ENCODE measurements around the gene ALDH3B2.
"Not testable (repeated sequence)": the region's sequence is repeated elsewhere in the genome, so short reads cannot be mapped to it uniquely, and the experiment has no call there.

ALDH3B2 gene

GRCh38 chr11:67628710-67629385, 45.6 kb downstream of the ALDH3B2 start:
- DNase-seq (ENCODE audit: low spot score): no peak

- DNase-seq (ENCODE audit: low spot score): no peak
Measured at GRCh38 chr11:67627812-67628624, 46.4 kb downstream of the ALDH3B2 start.

GRCh38 chr11:67627441-67627811, 47.0 kb downstream of the ALDH3B2 start:
- DNase-seq (ENCODE audit: low spot score): no peak

- no peak for DNase-seq (ENCODE audit: low spot score)
Measured at GRCh38 chr11:67626970-67627369, 47.5 kb downstream of the ALDH3B2 start.

GRCh38 chr11:67626131-67626833, 48.1 kb downstream of the ALDH3B2 start:
- not testable (repeated sequence) for DNase-seq (ENCODE audit: low spot score)

GRCh38 chr11:67623795-67624194, 50.6 kb downstream of the ALDH3B2 start:
- DNase-seq (ENCODE audit: low spot score): not testable (repeated sequence)

- not testable (repeated sequence) for DNase-seq (ENCODE audit: low spot score)
Measured at GRCh38 chr11:67622905-67623304, 51.5 kb downstream of the ALDH3B2 start.

- DNase-seq (ENCODE audit: low spot score): not testable (repeated sequence)
Measured at GRCh38 chr11:67621928-67622327, 52.5 kb downstream of the ALDH3B2 start.

GRCh38 chr11:67620621-67621020, 53.8 kb downstream of the ALDH3B2 start:
- DNase-seq (ENCODE audit: low spot score): not testable (repeated sequence)

GRCh38 chr11:67619683-67620618, 54.5 kb downstream of the ALDH3B2 start:
- not testable (repeated sequence) for DNase-seq (ENCODE audit: low spot score)

- DNase-seq (ENCODE audit: low spot score): not testable (repeated sequence)
Measured at GRCh38 chr11:67618901-67619659, 55.3 kb downstream of the ALDH3B2 start.

GRCh38 chr11:67617243-67617953, 57.0 kb downstream of the ALDH3B2 start:
- no peak for DNase-seq (ENCODE audit: low spot score)

GRCh38 chr11:67616431-67617242, 57.8 kb downstream of the ALDH3B2 start:
- DNase-seq (ENCODE audit: low spot score): no peak

GRCh38 chr11:67615728-67616430, 58.5 kb downstream of the ALDH3B2 start:
- no peak for DNase-seq (ENCODE audit: low spot score)

- DNase-seq (ENCODE audit: low spot score): peak; percentile 45
Measured at GRCh38 chr11:67614730-67615714, 59.4 kb downstream of the ALDH3B2 start.

GRCh38 chr11:67613960-67614715, 60.3 kb downstream of the ALDH3B2 start:
- peak; percentile 81 for DNase-seq (ENCODE audit: low spot score)

Data from CD4-positive, alpha-beta T cell treated with Interleukin-15 for 4 hours (primary cell).